ENCODE results near the gene ANXA1. TPM values are rescaled to one million over a fixed set of nuclear protein-coding genes. Genes with fewer than 3 reads are reported as not detected.

ANXA1 gene
- total RNA-seq, 1 donor from 2014 or later: 75.7 TPM

DNA sequence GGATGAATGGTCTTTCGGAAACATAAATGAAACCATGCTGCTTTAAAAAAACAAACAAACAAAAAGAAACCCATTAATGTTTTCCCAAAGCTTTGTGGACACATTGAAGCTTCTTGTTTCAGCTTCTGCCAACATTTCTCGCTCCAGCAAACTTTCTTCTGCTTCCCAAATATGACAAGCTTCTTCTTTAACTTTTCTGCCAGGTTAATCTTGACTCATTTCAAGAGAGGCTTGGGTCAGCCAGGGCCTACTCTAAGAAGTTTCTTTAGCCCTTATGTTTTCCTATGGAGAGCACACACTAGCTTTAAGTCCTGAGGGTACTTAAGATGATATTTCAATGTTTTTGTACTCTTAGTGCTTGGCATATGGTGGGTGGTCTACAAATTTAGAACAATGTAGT, 6.1 kb downstream of the ANXA1 start:
- intact Hi-C loops (cut with DNase I): no loop called here
- ATAC-seq (no peak), DNase-seq (ENCODE audit: missing footprints) (no peak)

GRCh38 chr9:73158723-73159122, 7.1 kb downstream of the ANXA1 start:
- intact Hi-C loops (cut with DNase I): no loop called here
- ATAC-seq (no peak), DNase-seq (ENCODE audit: missing footprints) (no peak)

GRCh38 chr9:73160868-73161267, 9.2 kb downstream of the ANXA1 start:
- ATAC-seq: no peak
- intact Hi-C loops (cut with DNase I): no loop called here
- DNase-seq (ENCODE audit: missing footprints): no peak

DNA sequence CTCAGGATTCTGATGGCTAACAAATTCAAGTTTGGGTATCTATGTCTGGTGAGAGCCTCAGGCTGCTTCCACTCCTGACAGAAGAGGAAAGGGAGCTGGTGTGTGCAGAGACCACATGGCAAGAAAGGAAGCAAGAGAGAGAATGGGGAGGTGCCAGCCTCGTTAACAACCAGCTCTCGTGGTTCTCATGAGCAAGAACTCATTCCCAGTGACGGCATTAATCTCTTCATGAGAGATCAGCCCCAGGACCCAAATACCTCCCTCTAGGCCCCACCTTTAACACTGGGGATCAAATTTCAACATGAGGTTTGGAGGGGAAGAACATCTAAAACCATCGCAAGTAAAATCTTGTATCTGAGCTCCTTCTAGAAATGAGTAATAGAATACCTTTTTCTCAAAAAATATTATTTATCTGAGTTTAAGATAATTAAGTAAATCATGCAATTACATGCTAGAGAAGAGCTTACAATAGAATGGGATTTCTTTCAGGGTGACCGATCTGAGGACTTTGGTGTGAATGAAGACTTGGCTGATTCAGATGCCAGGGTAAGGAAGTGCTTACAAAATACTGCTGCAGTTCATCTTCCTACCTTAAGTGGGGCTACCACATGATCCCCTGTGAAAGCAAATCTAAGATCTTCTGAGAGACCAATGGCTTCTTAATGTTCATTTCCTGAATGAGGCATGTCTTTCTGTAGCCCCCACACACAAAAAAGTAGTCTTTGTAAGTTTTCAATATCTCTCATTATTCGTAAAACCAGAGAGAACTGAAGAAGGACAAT, 11.5 kb downstream of the ANXA1 start:
- intact Hi-C loops (cut with DNase I): no loop called here
- no peak for ATAC-seq
- DNase-seq (ENCODE audit: missing footprints): no peak

DNA sequence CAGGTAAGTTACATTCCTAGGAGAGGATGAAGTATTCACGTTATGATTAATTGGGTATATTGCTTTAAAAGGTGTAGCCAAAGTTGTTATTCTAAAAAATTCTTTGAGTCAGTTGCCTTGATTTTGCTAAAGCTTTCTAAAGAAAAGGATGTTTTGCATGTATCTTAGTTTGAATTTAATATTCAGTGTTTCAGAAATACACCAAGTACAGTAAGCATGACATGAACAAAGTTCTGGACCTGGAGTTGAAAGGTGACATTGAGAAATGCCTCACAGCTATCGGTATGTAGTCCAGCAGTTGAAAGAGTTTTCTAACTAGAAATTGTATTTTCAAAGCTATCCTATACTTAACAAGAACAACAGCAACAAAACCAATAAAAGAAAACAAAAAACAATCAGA, 14.2 kb downstream of the ANXA1 start:
- ATAC-seq: no peak
- intact Hi-C loops (cut with DNase I): no loop called here

GRCh38 chr9:73166468-73166867, 14.8 kb downstream of the ANXA1 start:
- ATAC-seq (no peak), DNase-seq (ENCODE audit: missing footprints) (no peak)
- intact Hi-C loops (cut with DNase I): no loop called here

More for the DNA sequence above, 14.2 kb downstream of the ANXA1 start:
- DNase-seq (ENCODE audit: missing footprints): no peak

DNA sequence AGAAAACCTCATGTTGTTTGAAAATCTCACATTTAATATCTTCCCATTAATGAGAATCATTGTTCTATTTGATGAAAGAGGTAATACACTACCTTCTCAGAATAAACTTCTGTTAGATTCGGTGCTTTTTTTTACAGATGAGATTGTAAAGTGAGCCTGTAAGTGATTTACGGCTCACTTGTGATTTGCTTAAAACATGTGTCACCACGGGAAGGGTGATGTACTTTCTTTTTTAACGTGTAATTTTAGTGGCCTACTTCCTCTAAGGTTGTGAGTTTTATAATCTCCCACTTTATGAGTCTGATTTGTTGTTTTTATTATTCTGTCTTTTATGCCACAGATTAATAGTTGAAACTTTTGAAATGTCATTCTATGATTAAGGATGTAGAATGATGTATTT, 15.9 kb downstream of the ANXA1 start:
- DNase-seq (ENCODE audit: missing footprints) (no peak), ATAC-seq (no peak)
- intact Hi-C loops (cut with DNase I): no loop called here

- ATAC-seq: no peak
- intact Hi-C loops (cut with DNase I): no loop called here
- DNase-seq (ENCODE audit: missing footprints): no peak
Observed at GRCh38 chr9:73168298-73168934, 16.8 kb downstream of the ANXA1 start.

DNA sequence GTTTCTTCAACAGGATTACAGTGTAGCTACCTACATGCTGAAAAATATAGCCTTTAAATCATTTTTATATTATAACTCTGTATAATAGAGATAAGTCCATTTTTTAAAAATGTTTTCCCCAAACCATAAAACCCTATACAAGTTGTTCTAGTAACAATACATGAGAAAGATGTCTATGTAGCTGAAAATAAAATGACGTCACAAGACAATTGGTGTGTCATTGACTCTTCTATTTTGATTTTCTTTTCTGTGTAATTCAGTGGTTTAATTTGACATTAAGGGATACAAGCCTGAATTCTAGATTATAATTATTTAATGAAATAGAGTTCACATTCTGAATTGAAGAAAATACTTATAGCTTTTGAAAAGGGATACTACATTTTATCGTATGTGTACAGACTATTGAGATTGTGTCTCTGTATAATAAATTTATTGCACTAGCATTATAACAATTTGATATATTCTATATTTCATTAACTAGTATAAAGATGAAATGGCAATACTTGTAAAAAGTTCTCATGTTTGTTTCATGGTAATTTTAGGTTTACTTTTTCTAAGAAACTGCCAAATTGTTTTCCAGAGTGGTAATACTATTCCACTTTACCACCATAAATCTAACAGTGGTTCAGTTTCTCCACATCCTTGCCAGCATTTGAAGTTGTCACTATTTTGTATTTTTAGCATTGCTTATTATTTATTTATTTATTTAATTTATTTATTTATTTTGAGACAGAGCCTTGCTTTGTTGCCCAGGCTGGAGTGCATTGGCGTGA, 18.7 kb downstream of the ANXA1 start:
- DNase-seq (ENCODE audit: missing footprints) (no peak), ATAC-seq (no peak)
- intact Hi-C loops (cut with DNase I): no loop called here

GRCh38 chr9:73172901-73173215, 21.2 kb downstream of the ANXA1 start:
- no peak for DNase-seq (ENCODE audit: missing footprints)

GRCh38 chr9:73173557-73174329, 22.1 kb downstream of the ANXA1 start:
- DNase-seq (ENCODE audit: missing footprints) (no peak), ATAC-seq (no peak)
- intact Hi-C loops (cut with DNase I): no loop called here

More at GRCh38 chr9:73172901-73173215, 21.2 kb downstream of the ANXA1 start:
- ATAC-seq: no peak
- intact Hi-C loops (cut with DNase I): no loop called here

DNA sequence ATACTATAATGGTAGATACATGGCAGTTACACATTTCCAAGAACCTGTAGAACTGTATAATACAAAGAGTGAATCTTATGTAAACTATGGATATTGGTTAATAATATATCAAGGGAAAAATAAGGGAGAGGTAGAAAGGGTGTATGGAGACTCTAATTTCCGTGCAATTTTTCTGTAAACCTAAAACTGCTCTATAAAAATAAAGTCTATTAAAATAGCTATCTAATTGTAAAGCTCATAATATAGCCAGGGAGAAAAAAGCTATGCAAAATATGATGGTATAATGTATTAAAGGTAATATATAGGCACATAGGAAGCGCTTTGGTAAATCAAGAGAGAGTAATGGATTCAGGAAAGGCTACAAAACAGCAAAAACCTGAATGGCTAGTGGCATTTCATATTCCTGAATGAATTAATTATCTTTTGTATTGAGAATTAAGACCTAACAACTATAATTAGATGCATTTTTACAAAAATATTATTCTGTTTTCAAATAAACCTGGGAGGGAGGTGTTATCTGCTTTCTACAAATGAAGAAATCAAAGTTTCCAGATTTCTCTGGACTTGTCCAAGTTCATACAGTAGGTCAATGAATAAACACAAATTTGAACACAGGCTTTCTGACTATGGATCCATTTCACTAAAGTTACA, 22.8 kb downstream of the ANXA1 start:
- intact Hi-C loops (cut with DNase I): no loop called here
- no peak for DNase-seq (ENCODE audit: missing footprints)
- ATAC-seq: no peak

GRCh38 chr9:73176450-73176875, 24.8 kb downstream of the ANXA1 start:
- intact Hi-C loops (cut with DNase I): no loop called here
- ATAC-seq (no peak), DNase-seq (ENCODE audit: missing footprints) (no peak)

- no peak for ATAC-seq
- DNase-seq (ENCODE audit: missing footprints): no peak
- intact Hi-C loops (cut with DNase I): no loop called here
Observed at GRCh38 chr9:73178044-73178443, 26.4 kb downstream of the ANXA1 start.

- intact Hi-C loops (cut with DNase I): no loop called here
- DNase-seq (ENCODE audit: missing footprints): no peak
- no peak for ATAC-seq
Observed at GRCh38 chr9:73179589-73179988, 27.9 kb downstream of the ANXA1 start.

DNA sequence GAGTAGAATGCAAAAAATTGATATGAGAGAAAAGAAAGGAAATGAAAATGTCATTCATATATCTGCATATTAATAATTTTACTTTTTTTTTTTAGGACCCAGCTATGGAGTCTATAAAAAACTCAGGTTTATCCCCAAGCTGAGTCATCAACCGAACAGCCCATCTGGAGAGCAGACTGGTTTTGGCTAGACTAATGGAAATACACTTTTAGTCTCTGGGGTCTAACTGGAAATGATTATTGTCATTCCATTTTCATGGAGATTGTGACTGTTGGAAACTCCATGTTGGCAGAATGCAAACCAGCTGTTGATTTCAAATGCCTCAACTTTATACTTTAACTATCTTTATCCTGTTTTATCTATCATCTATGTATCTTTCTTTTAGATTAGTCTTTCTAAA, 28.7 kb downstream of the ANXA1 start:
- DNase-seq (ENCODE audit: missing footprints) (no peak), ATAC-seq (no peak)
- intact Hi-C loops (cut with DNase I): loop anchor here (5.0 kb wide), 1 partner anchor 323 kb away; no protein-coding TSS in a partner anchor

GRCh38 chr9:73182928-73183327, 31.3 kb downstream of the ANXA1 start:
- intact Hi-C loops (cut with DNase I): loop anchor here (5.0 kb wide), 1 partner anchor 326 kb away; no protein-coding TSS in a partner anchor
- no peak for DNase-seq (ENCODE audit: missing footprints)
- ATAC-seq: no peak

GRCh38 chr9:73183428-73183827, 31.8 kb downstream of the ANXA1 start:
- DNase-seq (ENCODE audit: missing footprints) (no peak), ATAC-seq (no peak)
- intact Hi-C loops (cut with DNase I): loop anchor here (5.0 kb wide), 1 partner anchor 326 kb away; no protein-coding TSS in a partner anchor
